ENCODE data around the gene SPATA2. TPM values are rescaled to one million over a fixed set of nuclear protein-coding genes. Genes with fewer than 3 reads are reported as not detected.

The SPATA2 gene
- total and polyA plus RNA-seq, 2 donors (not counting 3 experiments of a cell fraction or from before 2014, with no cell fraction given) = 4.9 to 6.1 TPM

- Histone ChIP-seq H2AFZ (ENCODE audit: low read depth, low read length) (no peak overlapping the region), H3K36me3 (ENCODE audit: control insufficient read depth in 2 of 2, extremely low read depth in 1 of 2, insufficient read depth in 2 of 2, low read length in 2 of 2) (no peaks in the 10 kb centered on the region), H3K27me3 (ENCODE audit: control insufficient read depth in 2 of 2, insufficient read depth in 2 of 2, low read length in 2 of 2) (no peaks in the 10 kb centered on the region), H3K9me1 (replicated peaks; ENCODE audit: control insufficient read depth, extremely low read depth, insufficient read depth, low read length) (no peaks in the 10 kb centered on the region), H3K79me2 (ENCODE audit: control insufficient read depth, insufficient read depth, low read length) (no peaks in the 10 kb centered on the region), H4K20me1 (replicated peaks; ENCODE audit: control insufficient read depth, extremely low read depth, insufficient read depth, low read length) (no peaks in the 10 kb centered on the region), H3K4me2 (ENCODE audit: insufficient read depth, low read length) (no peak overlapping the region), H3K9me3 (replicated peaks; ENCODE audit: control insufficient read depth, insufficient read depth, low read length) (no peaks in the 10 kb centered on the region), H3K9ac (replicated peaks; ENCODE audit: extremely low read depth, insufficient read depth, low read length) (no peak overlapping the region), H3K4me1 (ENCODE audit: control insufficient read depth, extremely low read depth, insufficient read depth, low read length) (peaks cover 12% of the 10 kb centered on the region), H3K27ac (ENCODE audit: insufficient read depth, low read depth, low read length) (no peak overlapping the region), H3K4me3 (replicated peaks in 1 of 3; ENCODE audit: insufficient read depth in 1 of 3, low read depth in 1 of 3, low read length in 3 of 3) (no peak overlapping the region)
- no peak for TF ChIP-seq POLR2A (IDR thresholded peaks at IDR 0.05; ENCODE audit: low read depth, low read length)
- TF ChIP-seq MAX (IDR thresholded peaks at IDR 0.05; ENCODE audit: insufficient read depth, insufficient read length) = no peak
- no peak for TF ChIP-seq EZH2 (IDR thresholded peaks at IDR 0.05; ENCODE audit: borderline replicate concordance, low read depth, low read length, severe bottlenecking)
- no peak for TF ChIP-seq CTCF (IDR thresholded peaks at IDR 0.05; ENCODE audit: extremely low read depth in 1 of 2, insufficient read depth in 1 of 2, low read depth in 1 of 2, low read length in 2 of 2)
- no peak for TF ChIP-seq JUN (IDR thresholded peaks at IDR 0.05; ENCODE audit: borderline replicate concordance, insufficient read depth, insufficient read length, low read depth)
- no peak for TF ChIP-seq FOS (IDR thresholded peaks at IDR 0.05; ENCODE audit: borderline replicate concordance, insufficient read depth, low read length)
- no peak for TF ChIP-seq MYC (IDR thresholded peaks at IDR 0.05; ENCODE audit: low read depth, low read length)
- TF ChIP-seq POLR2AphosphoS5 (IDR thresholded peaks at IDR 0.05; ENCODE audit: insufficient read depth, low read depth, low read length) = no peak
- TF ChIP-seq GATA2 (IDR thresholded peaks at IDR 0.05; ENCODE audit: insufficient read depth, insufficient read length, low read depth, low read length) = no peak
- CTCF ChIA-PET = no interaction called here
- intact Hi-C loops (cut with micrococcal nuclease) = no loop called here
- dilution Hi-C loops (cut with MboI; ENCODE audit: extremely low pct_ligation_motif_present, low sequenced_read_pairs) = no loop called here
- POLR2A ChIA-PET = no interaction called here
- no TSS peak for BruUV-seq (replicated peaks)
- FAIRE-seq (no peak), DNase-seq (ENCODE audit: low read depth, low spot score) (no peak)
Measured at GRCh38 chr20:49894073-49894470, 21.3 kb downstream of the SPATA2 start.

All from endothelial cell of umbilical vein (primary cell).